Measurements from ENCODE around the gene MCHR1.

DNA sequence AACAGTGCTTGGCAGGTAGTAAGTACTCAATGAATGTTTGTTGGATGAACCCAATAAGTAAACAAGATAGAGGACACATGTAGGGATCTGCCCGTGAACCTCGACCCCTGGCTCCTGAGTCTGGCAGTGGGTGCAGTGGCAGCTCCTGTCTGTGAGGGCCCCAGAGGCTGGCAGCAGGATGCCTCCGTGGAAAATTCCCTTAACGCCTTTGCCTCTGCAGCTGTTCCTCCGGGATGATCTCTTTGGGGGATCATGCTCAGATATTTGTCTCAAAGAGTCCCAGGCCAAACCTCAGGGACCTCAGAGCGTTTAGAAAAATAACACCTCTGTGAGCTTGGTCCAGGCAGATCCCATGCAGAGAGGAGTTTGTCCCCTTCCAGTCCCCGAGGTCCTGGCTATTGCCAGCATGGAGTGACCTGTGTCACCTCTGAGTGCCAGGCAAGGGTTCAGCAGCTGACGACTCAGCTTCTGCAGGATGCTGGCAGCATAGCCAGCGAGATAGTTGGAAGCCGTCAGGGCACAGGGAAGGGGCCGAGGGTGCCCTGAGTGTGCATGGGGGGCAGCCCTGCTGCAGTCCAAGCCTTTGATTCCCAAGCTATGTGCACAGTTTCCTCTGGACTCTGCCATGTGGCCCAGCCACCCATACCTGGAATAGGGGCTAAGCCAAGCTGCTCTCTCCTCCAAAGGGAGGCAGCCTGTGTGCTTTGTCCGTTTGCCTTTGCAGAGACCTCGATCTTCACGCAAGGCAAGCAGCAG is 613 bp upstream of the MCHR1 start:
- TF ChIP-seq, protein P1, sequence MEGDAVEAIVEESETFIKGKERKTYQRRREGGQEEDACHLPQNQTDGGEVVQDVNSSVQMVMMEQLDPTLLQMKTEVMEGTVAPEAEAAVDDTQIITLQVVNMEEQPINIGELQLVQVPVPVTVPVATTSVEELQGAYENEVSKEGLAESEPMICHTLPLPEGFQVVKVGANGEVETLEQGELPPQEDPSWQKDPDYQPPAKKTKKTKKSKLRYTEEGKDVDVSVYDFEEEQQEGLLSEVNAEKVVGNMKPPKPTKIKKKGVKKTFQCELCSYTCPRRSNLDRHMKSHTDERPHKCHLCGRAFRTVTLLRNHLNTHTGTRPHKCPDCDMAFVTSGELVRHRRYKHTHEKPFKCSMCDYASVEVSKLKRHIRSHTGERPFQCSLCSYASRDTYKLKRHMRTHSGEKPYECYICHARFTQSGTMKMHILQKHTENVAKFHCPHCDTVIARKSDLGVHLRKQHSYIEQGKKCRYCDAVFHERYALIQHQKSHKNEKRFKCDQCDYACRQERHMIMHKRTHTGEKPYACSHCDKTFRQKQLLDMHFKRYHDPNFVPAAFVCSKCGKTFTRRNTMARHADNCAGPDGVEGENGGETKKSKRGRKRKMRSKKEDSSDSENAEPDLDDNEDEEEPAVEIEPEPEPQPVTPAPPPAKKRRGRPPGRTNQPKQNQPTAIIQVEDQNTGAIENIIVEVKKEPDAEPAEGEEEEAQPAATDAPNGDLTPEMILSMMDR (conservative IDR thresholded peaks at IDR 0.05): no peak
- TF ChIP-seq EZH2 (IDR thresholded peaks at IDR 0.05; ENCODE audit: low read depth): no peak

All from PC-9 (cell line).